HCT116 (cell line): ENCODE measurements around the gene MOV10. TPM values are rescaled to one million over a fixed set of nuclear protein-coding genes. Genes with fewer than 3 reads are reported as not detected.
"Not testable (repeated sequence)": the region's sequence is repeated elsewhere in the genome, so short reads cannot be mapped to it uniquely, and the experiment has no call there.

ENCODE experiments used
- ATAC-seq: fragments of 200-7000 bp; cut with Tn5 transposase; 2 replicates; pipeline ENCODE4 v1.9.1; 2020; ENCODE audit warnings: mild to moderate bottlenecking, moderate library complexity
- BruUV-seq: library from RNA; stranded (reverse); fragments of 400-500 nt; replicated peaks from 2 replicates; lab custom pipeline; 2021; lab: Mats Ljungman, UMichigan
- CTCF ChIA-PET: fragments of 300-600 bp; sonication (Branson Sonifier 250); formaldehyde crosslinking; loops from one replicate; lab custom pipeline; 2021; ENCODE audit warnings: antibody characterized with exemption; lab: Charles Lee
- POLR2A ChIA-PET: fragments of 300-600, 350-600 bp; sonication (Branson Sonifier 250); formaldehyde crosslinking; loops from one replicate; lab custom pipeline; 2021; ENCODE audit warnings: antibody characterized with exemption; lab: Charles Lee
- RAD21 ChIA-PET, 2 experiments: fragments of 300-600 bp; sonication (Branson Sonifier 250); formaldehyde crosslinking; loops; one replicate each; lab custom pipeline; 2023; ENCODE audit warnings: low total read pairs in 2 of 2; ENCODE audit not compliant: uncharacterized antibody in 2 of 2, unreplicated experiment in 2 of 2, low non-redundant PET in 1 of 2; lab: Charles Lee
- DNase-seq: peaks from one replicate; pipeline ENCODE4 v3.0.0-alpha.2; 2010; ENCODE audit warnings: low read depth, low spot score
- H2AFZ ChIP-seq: fragments of 200-600 bp; shearing (Covaris generic), sonication (generic); 2 replicates; pipeline ENCODE4 v1.6.1; 2017; ENCODE audit warnings: low read depth, mixed run types, mixed read lengths, antibody characterized with exemption, low read length; ENCODE audit not compliant: poor library complexity, severe bottlenecking
- H3K27ac ChIP-seq: 2 replicates; pipeline ENCODE4 v1.5.1; 2012; ENCODE audit warnings: low read depth, low read length
- H3K27me3 ChIP-seq: fragments of 200-600 bp; sonication (generic); 2 replicates; pipeline ENCODE4 v1.6.1; 2016; ENCODE audit warnings: mixed run types, low read length, mixed read lengths; ENCODE audit not compliant: insufficient read depth
- H3K36me3 ChIP-seq, 2 experiments: fragments of 200-500 bp in 1 of 2; fragments of 200-600 bp in 1 of 2; sonication (Bioruptor generic) in 1 of 2; sonication (generic) in 1 of 2; 2 replicates each; pipeline versions ENCODE4 v1.5.1 to v1.6.1; 2014 to 2016; ENCODE audit warnings: low read length in 2 of 2, inconsistent platforms in 1 of 2, mixed read lengths in 1 of 2, mixed run types in 1 of 2; ENCODE audit not compliant: insufficient read depth in 2 of 2, control insufficient read depth in 1 of 2
- H3K4me1 ChIP-seq, 2 experiments: fragments of 200-600 bp in 1 of 2; sonication (generic) in 1 of 2; 2 replicates each; pipeline versions ENCODE4 v1.5.1 to v1.6.1; 2012 to 2017; ENCODE audit warnings: low read length in 2 of 2, inconsistent platforms in 1 of 2, mild to moderate bottlenecking in 1 of 2, mixed read lengths in 1 of 2, mixed run types in 1 of 2, moderate library complexity in 1 of 2; ENCODE audit not compliant: insufficient read depth in 2 of 2, control insufficient read depth in 1 of 2
- H3K4me2 ChIP-seq: fragments of 200-600 bp; sonication (generic); 2 replicates; pipeline ENCODE4 v1.6.1; 2017; ENCODE audit warnings: mixed run types, low read length, mixed read lengths
- H3K4me3 ChIP-seq, 2 experiments: fragments of 200-600 bp in 1 of 2; sonication (generic) in 1 of 2; replicated peaks in 1 of 2; 2 replicates each; pipeline ENCODE4 v1.5.1; 2011 to 2016; ENCODE audit warnings: low read length in 2 of 2, control low read depth in 1 of 2, low read depth in 1 of 2, mild to moderate bottlenecking in 1 of 2, mixed read lengths in 1 of 2, mixed run types in 1 of 2
- H3K79me2 ChIP-seq: fragments of 200-600 bp; sonication (generic); 2 replicates; pipeline ENCODE4 v1.6.1; 2017; ENCODE audit warnings: mild to moderate bottlenecking, mixed run types, low read length, moderate library complexity, mixed read lengths; ENCODE audit not compliant: insufficient read depth
- H3K9ac ChIP-seq: fragments of 200-600 bp; sonication (generic); 2 replicates; pipeline ENCODE4 v1.6.1; 2016; ENCODE audit warnings: low read length, mixed read lengths
- H3K9me2 ChIP-seq: fragments of 200-600 bp; sonication (generic), shearing (Covaris generic); 2 replicates; pipeline ENCODE4 v1.6.1; 2017; ENCODE audit warnings: mixed run types, mild to moderate bottlenecking, moderate library complexity; ENCODE audit not compliant: insufficient read depth
- H3K9me3 ChIP-seq, 2 experiments: fragments of 200-500 bp in 1 of 2; fragments of 200-600 bp in 1 of 2; sonication (Bioruptor generic) in 1 of 2; sonication (generic) in 1 of 2; 2 replicates each; pipeline ENCODE4 v1.6.1; 2014 to 2017; ENCODE audit warnings: low read length in 2 of 2, mixed read lengths in 2 of 2, inconsistent platforms in 1 of 2, low read depth in 1 of 2, mild to moderate bottlenecking in 1 of 2, mixed run types in 1 of 2, moderate library complexity in 1 of 2; ENCODE audit not compliant: control insufficient read depth in 1 of 2, insufficient read depth in 1 of 2
- H4K20me1 ChIP-seq: fragments of 200-600 bp; sonication (generic), shearing (Covaris generic); 2 replicates; pipeline ENCODE4 v1.6.1; 2017; ENCODE audit warnings: mixed run types, mild to moderate bottlenecking, moderate library complexity; ENCODE audit not compliant: insufficient read depth
- CBX3 ChIP-seq: IDR thresholded peaks from 2 replicates; pipeline ENCODE4 v1.6.1; 2012; ENCODE audit warnings: low read depth
- EGR1 ChIP-seq: IDR thresholded peaks from 2 replicates; pipeline ENCODE4 v1.6.1; 2012; ENCODE audit warnings: low read depth
- EZH2 ChIP-seq: fragments of 200-600 bp; sonication (generic); IDR thresholded peaks from 2 replicates; pipeline ENCODE4 v1.6.1; 2017; ENCODE audit warnings: antibody characterized with exemption, mixed run types
- JUND ChIP-seq: IDR thresholded peaks from 2 replicates; pipeline ENCODE4 v1.6.1; 2012
- POLR2A ChIP-seq: IDR thresholded peaks from 2 replicates; pipeline ENCODE4 v1.7.0; 2011; ENCODE audit warnings: borderline replicate concordance; ENCODE audit not compliant: insufficient read depth, insufficient read length; ENCODE audit errors: extremely low read depth
- POLR2AphosphoS5 ChIP-seq: IDR thresholded peaks from 2 replicates; pipeline ENCODE4 v1.6.1; 2011; ENCODE audit warnings: mild to moderate bottlenecking, low read depth, low read length, moderate library complexity
- RAD21 ChIP-seq: IDR thresholded peaks from 2 replicates; pipeline ENCODE4 v1.6.1; 2012; ENCODE audit warnings: low read depth, mild to moderate bottlenecking
- SIN3A ChIP-seq: IDR thresholded peaks from 2 replicates; pipeline ENCODE4 v1.6.1; 2012; ENCODE audit warnings: low read depth
- SRF ChIP-seq: IDR thresholded peaks from 2 replicates; pipeline ENCODE4 v1.6.1; 2012; ENCODE audit warnings: low read depth
- YY1 ChIP-seq: IDR thresholded peaks from 2 replicates; pipeline ENCODE4 v1.6.1; 2011; ENCODE audit warnings: low read length, low read depth, moderate library complexity, mild to moderate bottlenecking; ENCODE audit not compliant: insufficient replicate concordance; ENCODE audit errors: extremely low read depth
- intact Hi-C: fragments of 100-400 bp; cut with micrococcal nuclease; formaldehyde crosslinking; loops from 2 replicates; pipeline ENCODE4 v1.10.0; 2022
- total RNA-seq: library from RNA; stranded (reverse); gene quantifications from one replicate; pipeline ENCODE4 v1.2.1, GENCODE V29; 2021; ENCODE audit not compliant: unreplicated experiment
- TF ChIP-seq, protein P1 (sequence below): IDR thresholded peaks from 2 replicates; pipeline ENCODE4 v1.6.1; 2012
- TF ChIP-seq, protein P2 (sequence below): IDR thresholded peaks from 2 replicates; pipeline ENCODE4 v1.6.1; 2011; ENCODE audit warnings: mild to moderate bottlenecking, low read length, moderate library complexity; ENCODE audit not compliant: insufficient replicate concordance; ENCODE audit errors: extremely low read depth

Gene MOV10
- total RNA-seq, 1 experiment from 2014 or later, result 109 TPM

DNA sequence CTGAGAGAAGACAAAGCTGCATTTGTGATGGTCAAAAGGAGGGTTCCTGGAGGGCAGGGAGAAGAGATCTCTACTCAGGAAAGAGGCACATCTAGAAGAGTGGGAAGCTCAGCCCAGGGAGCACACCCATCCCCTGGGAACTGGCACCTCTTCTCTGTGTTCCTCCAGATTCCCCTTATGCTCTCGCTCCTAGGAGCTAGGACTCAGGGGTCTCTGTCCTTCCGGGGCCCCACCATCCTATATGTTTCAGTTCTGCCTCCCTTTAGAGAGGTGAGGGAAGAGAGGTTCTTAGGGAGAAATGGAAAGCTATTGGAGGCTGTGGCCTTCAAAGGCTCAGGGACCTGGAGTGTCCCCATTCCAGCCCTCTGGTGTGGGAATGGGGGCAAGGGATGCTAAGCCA, 45.2 kb downstream of the MOV10 start (continued):
- TF ChIP-seq, protein P1, sequence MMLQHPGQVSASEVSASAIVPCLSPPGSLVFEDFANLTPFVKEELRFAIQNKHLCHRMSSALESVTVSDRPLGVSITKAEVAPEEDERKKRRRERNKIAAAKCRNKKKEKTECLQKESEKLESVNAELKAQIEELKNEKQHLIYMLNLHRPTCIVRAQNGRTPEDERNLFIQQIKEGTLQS, result no peak

DNA sequence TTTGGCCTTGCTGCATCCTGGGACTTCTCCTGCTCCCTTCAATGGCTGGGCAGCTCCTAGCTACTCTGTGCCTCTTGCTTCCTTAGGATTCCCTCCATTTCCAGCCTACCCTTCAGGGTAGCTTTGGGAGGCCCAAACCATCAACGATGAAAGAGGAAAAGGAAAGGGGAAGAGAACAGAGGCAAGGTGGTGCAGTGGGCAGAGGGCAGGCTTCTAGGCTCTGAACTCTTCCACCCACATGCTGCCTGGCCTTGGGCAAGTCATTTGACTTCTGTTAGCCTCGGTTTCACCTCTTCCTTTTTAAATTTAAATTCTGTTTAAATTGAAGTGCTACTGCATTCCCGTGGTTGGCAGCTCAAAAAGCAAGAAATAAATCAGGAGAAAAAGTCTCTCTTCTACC, 46.3 kb downstream of the MOV10 start:
- CTCF ChIA-PET, result interaction anchor here (1.2 to 4.8 kb wide), 5 partner anchors 9 to 352 kb away, joined by 4 to 44 read pairs (median 6); partner anchors contain the start of gene LRIG2
- POLR2A ChIA-PET, result no interaction called here
- no peak overlapping the region for H2AFZ ChIP-seq

DNA sequence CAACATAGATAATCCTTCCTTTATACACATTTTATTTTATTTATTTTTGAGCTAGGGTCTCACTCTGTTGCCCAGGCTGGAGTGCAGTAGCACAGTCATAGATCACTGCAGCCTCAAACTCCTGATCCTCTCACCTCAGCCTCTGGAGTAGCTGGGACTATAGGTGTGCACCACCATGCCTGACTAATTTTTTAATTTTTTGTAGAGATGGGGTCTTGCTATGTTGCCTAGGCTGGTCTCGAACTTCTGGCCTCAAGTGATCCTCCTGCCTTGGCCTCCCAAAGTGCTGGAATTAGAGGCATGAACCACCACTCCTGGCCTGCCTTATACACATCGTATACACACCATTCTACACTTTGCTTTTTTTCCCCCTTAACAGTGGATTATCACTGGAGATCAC, 46.8 kb downstream of the MOV10 start:
- BruUV-seq, result not testable (repeated sequence)

More for the DNA sequence above, 46.3 kb downstream of the MOV10 start:
- Histone ChIP-seq H3K36me3 (no peaks in the 10 kb centered on the region), H3K4me1 (peaks cover 3 to 16% of the 10 kb centered on the region in 2 experiments; a peak in 3 of 4 replicates), H3K9ac (no peak overlapping the region), H3K27me3 (no peaks in the 10 kb centered on the region), H3K79me2 (no peaks in the 10 kb centered on the region), H3K27ac (no peak overlapping the region), H4K20me1 (no peaks in the 10 kb centered on the region), H3K9me3 (no peaks in the 10 kb centered on the region), H3K4me2 (no peak overlapping the region), H3K4me3 (no peak overlapping the region), H3K9me2 (no peaks in the 10 kb centered on the region)
- no TSS peak for BruUV-seq
- ATAC-seq (no peak), DNase-seq (no peak)
- RAD21 ChIA-PET, result no interaction called here
- TF ChIP-seq SIN3A (no peak), POLR2AphosphoS5 (no peak), SRF (no peak), RAD21 (no peak), YY1 (no peak), JUND (no peak), EGR1 (no peak), CBX3 (no peak), EZH2 (no peak), POLR2A (no peak)
- TF ChIP-seq, protein P1, result no peak
- TF ChIP-seq, protein P2, sequence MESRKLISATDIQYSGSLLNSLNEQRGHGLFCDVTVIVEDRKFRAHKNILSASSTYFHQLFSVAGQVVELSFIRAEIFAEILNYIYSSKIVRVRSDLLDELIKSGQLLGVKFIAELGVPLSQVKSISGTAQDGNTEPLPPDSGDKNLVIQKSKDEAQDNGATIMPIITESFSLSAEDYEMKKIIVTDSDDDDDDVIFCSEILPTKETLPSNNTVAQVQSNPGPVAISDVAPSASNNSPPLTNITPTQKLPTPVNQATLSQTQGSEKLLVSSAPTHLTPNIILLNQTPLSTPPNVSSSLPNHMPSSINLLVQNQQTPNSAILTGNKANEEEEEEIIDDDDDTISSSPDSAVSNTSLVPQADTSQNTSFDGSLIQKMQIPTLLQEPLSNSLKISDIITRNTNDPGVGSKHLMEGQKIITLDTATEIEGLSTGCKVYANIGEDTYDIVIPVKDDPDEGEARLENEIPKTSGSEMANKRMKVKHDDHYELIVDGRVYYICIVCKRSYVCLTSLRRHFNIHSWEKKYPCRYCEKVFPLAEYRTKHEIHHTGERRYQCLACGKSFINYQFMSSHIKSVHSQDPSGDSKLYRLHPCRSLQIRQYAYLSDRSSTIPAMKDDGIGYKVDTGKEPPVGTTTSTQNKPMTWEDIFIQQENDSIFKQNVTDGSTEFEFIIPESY, result no peak
- intact Hi-C loops, result no loop called here

More for the DNA sequence above, 46.8 kb downstream of the MOV10 start:
- H4K20me1 ChIP-seq, DNase-seq, POLR2A ChIA-PET, H3K4me3 ChIP-seq, H3K79me2 ChIP-seq, H3K4me2 ChIP-seq, H3K9me2 ChIP-seq, H3K36me3 ChIP-seq, H3K9ac ChIP-seq, ATAC-seq, H3K9me3 ChIP-seq, H3K27ac ChIP-seq, RAD21 ChIA-PET, H2AFZ ChIP-seq, H3K27me3 ChIP-seq, intact Hi-C loops: not testable (repeated sequence)
- CTCF ChIA-PET, result interaction anchor here (1.1 to 4.8 kb wide), 3 partner anchors 10 to 351 kb away, joined by 3 to 44 read pairs (median 5); partner anchors contain the start of gene LRIG2
- H3K4me1 ChIP-seq, result peaks cover 0 to 13% of the 10 kb centered on the region in 2 experiments; a peak in 2 of 4 replicates
